A549 (cell line): ENCODE results near the gene HTR6.

Source experiments
- CTCF ChIP-seq: fragments of >200 bp; sonication (Bioruptor Twin); formaldehyde crosslinking; IDR thresholded peaks from 3 replicates; pipeline ENCODE4 v1.5.1; 2016
- E2F6 ChIP-seq: IDR thresholded peaks from 2 replicates; pipeline ENCODE4 v1.6.1; 2012; ENCODE audit warnings: low read depth, borderline replicate concordance
- MYC ChIP-seq: IDR thresholded peaks from 2 replicates; pipeline ENCODE4 v1.6.1; 2012; ENCODE audit warnings: mild to moderate bottlenecking, inconsistent platforms, low read length, improper control_type of control experiment, borderline replicate concordance
- POLR2A ChIP-seq: IDR thresholded peaks from 2 replicates; pipeline ENCODE4 v1.6.1; 2012; ENCODE audit warnings: mild to moderate bottlenecking, low read length
- RAD21 ChIP-seq, 2 experiments: fragments of >200 bp in 1 of 2; sonication (Bioruptor Twin) in 1 of 2; formaldehyde crosslinking in 1 of 2; IDR thresholded peaks in 1 of 2; conservative IDR thresholded peaks in 1 of 2; 2 replicates in 1 of 2; 3 replicates in 1 of 2; pipeline ENCODE4 v1.6.1; 2012 to 2018; ENCODE audit warnings: inconsistent platforms in 1 of 2
- SREBF2 ChIP-seq: fragments of 450-650 bp; IDR thresholded peaks from 2 replicates; pipeline ENCODE4 v1.6.1; 2014; ENCODE audit warnings: mild to moderate bottlenecking, moderate library complexity
- USF2 ChIP-seq: fragments of 450-650 bp; IDR thresholded peaks from 2 replicates; pipeline ENCODE4 v1.6.1; 2014; ENCODE audit warnings: antibody characterized with exemption

GRCh38 chr1:19654886-19655717 lies 9.6 kb upstream of the HTR6 start:
- TF ChIP-seq USF2: no peak
- TF ChIP-seq E2F6: no peak
- no peak for TF ChIP-seq CTCF
- TF ChIP-seq SREBF2: no peak
- TF ChIP-seq MYC: no peak
- TF ChIP-seq POLR2A: no peak
- no peak for TF ChIP-seq RAD21 (conservative IDR thresholded peaks at IDR 0.05 in 1 of 2, IDR thresholded peaks at IDR 0.05 in 1 of 2)
